Measurements from ENCODE around the gene ACCSL.

ACCSL gene

GRCh38 chr11:44018829-44019228 is 29.0 kb upstream of the ACCSL start:
- FAIRE-seq, result no peak

- FAIRE-seq, result no peak
Measured at GRCh38 chr11:44024977-44025376, 22.8 kb upstream of the ACCSL start.

- no peak for FAIRE-seq
Measured at GRCh38 chr11:44025727-44026126, 22.1 kb upstream of the ACCSL start.

- no peak for FAIRE-seq
Measured at GRCh38 chr11:44028401-44028800, 19.4 kb upstream of the ACCSL start.

- no peak for FAIRE-seq
Measured at GRCh38 chr11:44028816-44029506, 18.8 kb upstream of the ACCSL start.

GRCh38 chr11:44029507-44029845 is 18.3 kb upstream of the ACCSL start:
- no peak for FAIRE-seq

GRCh38 chr11:44029977-44030911 is 17.5 kb upstream of the ACCSL start:
- no peak for FAIRE-seq

- no peak for FAIRE-seq
Measured at GRCh38 chr11:44030996-44031395, 16.8 kb upstream of the ACCSL start.

GRCh38 chr11:44031549-44031948 is 16.2 kb upstream of the ACCSL start:
- FAIRE-seq, result no peak

- FAIRE-seq, result no peak
Measured at GRCh38 chr11:44032299-44033085, 15.3 kb upstream of the ACCSL start.

GRCh38 chr11:44033411-44033850 is 14.3 kb upstream of the ACCSL start:
- no peak for FAIRE-seq

GRCh38 chr11:44033856-44034255 is 13.9 kb upstream of the ACCSL start:
- FAIRE-seq, result no peak

- no peak for FAIRE-seq
Measured at GRCh38 chr11:44034639-44035038, 13.1 kb upstream of the ACCSL start.

GRCh38 chr11:44036811-44037657 is 10.7 kb upstream of the ACCSL start:
- FAIRE-seq, result no peak

GRCh38 chr11:44037658-44037998 is 10.2 kb upstream of the ACCSL start:
- FAIRE-seq, result no peak

- FAIRE-seq, result no peak
Measured at GRCh38 chr11:44043157-44043556, 4.6 kb upstream of the ACCSL start.

- no peak for FAIRE-seq
Measured at GRCh38 chr11:44046182-44046581, 1.6 kb upstream of the ACCSL start.

- FAIRE-seq, result no peak
Measured at GRCh38 chr11:44047298-44047697, 483 bp upstream of the ACCSL start.

GRCh38 chr11:44049832-44050231 is 2.1 kb downstream of the ACCSL start:
- FAIRE-seq, result no peak

GRCh38 chr11:44051171-44051570 is 3.4 kb downstream of the ACCSL start:
- no peak for FAIRE-seq

- FAIRE-seq, result no peak
Measured at GRCh38 chr11:44057340-44057739, 9.6 kb downstream of the ACCSL start.

GRCh38 chr11:44058275-44058674 is 10.5 kb downstream of the ACCSL start:
- FAIRE-seq, result no peak
